K562 (cell line): ENCODE measurements around the gene SPAG7.

Experiments
- YY1 ChIP-seq, 3 experiments: IDR thresholded peaks; 2 replicates each; pipeline ENCODE4 v1.6.1; 2011; ENCODE audit warnings: low read length in 2 of 3, mild to moderate bottlenecking in 2 of 3, moderate library complexity in 2 of 3, borderline replicate concordance in 1 of 3, control low read depth in 1 of 3, low read depth in 1 of 3; ENCODE audit not compliant: insufficient read depth in 3 of 3, insufficient replicate concordance in 2 of 3, control insufficient read depth in 1 of 3, insufficient read length in 1 of 3; ENCODE audit errors: extremely low read depth in 1 of 3
- ZNF444 ChIP-seq: fragments of 250-450 bp; sonication (Bioruptor Pico); IDR thresholded peaks from 2 replicates; pipeline ENCODE4 v1.4.0; 2020; ENCODE audit warnings: mild to moderate bottlenecking, moderate library complexity
- TF ChIP-seq, protein P1 (sequence below), 2 experiments: fragments of 450-650 bp in 1 of 2; sonication (generic) in 1 of 2; formaldehyde crosslinking in 1 of 2; IDR thresholded peaks in 1 of 2; conservative IDR thresholded peaks in 1 of 2; 2 replicates each; pipeline versions ENCODE4 v1.6.1 to v1.8.1; 2016 to 2023; ENCODE audit warnings: mild to moderate bottlenecking in 2 of 2, moderate library complexity in 2 of 2, inconsistent platforms in 1 of 2, missing genetic modification reagents in 1 of 2

DNA sequence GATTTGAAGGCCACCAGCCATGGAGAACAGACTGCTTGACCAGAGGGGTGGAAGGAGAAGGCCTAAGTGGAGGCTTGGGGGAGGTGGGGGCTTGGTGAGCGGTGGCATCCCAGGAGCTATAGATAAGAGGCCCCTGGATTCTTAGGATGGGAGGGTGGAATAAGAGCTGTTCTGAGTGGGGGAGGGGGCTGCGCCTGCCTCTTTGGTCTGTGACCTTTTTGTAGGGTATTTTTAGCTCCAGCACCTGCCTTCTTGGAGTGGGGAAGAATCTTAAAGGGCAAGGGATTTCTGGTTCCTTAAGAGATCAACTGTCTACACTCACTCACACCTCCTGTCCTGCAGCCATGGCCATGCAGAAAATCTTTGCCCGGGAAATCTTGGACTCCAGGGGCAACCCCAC, 16.1 kb downstream of the SPAG7 start:
- TF ChIP-seq, protein P1, sequence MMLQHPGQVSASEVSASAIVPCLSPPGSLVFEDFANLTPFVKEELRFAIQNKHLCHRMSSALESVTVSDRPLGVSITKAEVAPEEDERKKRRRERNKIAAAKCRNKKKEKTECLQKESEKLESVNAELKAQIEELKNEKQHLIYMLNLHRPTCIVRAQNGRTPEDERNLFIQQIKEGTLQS (IDR thresholded peaks at IDR 0.05), result no peak
- TF ChIP-seq, protein P1 (CRISPR knock-in tag; conservative IDR thresholded peaks at IDR 0.05), result no peak
- TF ChIP-seq ZNF444 (CRISPR knock-in tag) (no peak), YY1 (IDR thresholded peaks at IDR 0.05; ENCODE audit: borderline replicate concordance in 1 of 3, control insufficient read depth in 1 of 3, extremely low read depth in 1 of 3, insufficient read depth in 3 of 3, insufficient read length in 1 of 3, insufficient replicate concordance in 2 of 3, low read depth in 1 of 3, low read length in 2 of 3) (no peak)
